Suppressor macrophage treated with lipopolysaccharide for 4 hours (primary cell): ENCODE data around the gene PANK4.

Experiments used
- DNase-seq: peaks from one replicate; pipeline ENCODE4 v3.0.0-alpha.2; 2020

Gene PANK4

GRCh38 chr1:2508751-2509150, 17.6 kb downstream of the PANK4 start:
- DNase-seq = no peak

GRCh38 chr1:2508180-2508579, 18.2 kb downstream of the PANK4 start:
- no peak for DNase-seq

GRCh38 chr1:2507744-2508155, 18.6 kb downstream of the PANK4 start:
- DNase-seq = no peak

- no peak for DNase-seq
Observed at GRCh38 chr1:2506901-2507565, 19.4 kb downstream of the PANK4 start.

GRCh38 chr1:2506007-2506860, 20.2 kb downstream of the PANK4 start:
- no peak for DNase-seq

GRCh38 chr1:2505461-2505994, 20.9 kb downstream of the PANK4 start:
- no peak for DNase-seq

- no peak for DNase-seq
Observed at GRCh38 chr1:2504949-2505272, 21.5 kb downstream of the PANK4 start.

- no peak for DNase-seq
Observed at GRCh38 chr1:2504225-2504948, 22.0 kb downstream of the PANK4 start.

GRCh38 chr1:2503554-2504224, 22.7 kb downstream of the PANK4 start:
- DNase-seq = no peak

GRCh38 chr1:2502661-2503553, 23.5 kb downstream of the PANK4 start:
- no peak for DNase-seq

GRCh38 chr1:2502210-2502609, 24.2 kb downstream of the PANK4 start:
- DNase-seq = no peak

GRCh38 chr1:2501820-2502119, 24.6 kb downstream of the PANK4 start:
- DNase-seq = no peak

- no peak for DNase-seq
Observed at GRCh38 chr1:2501041-2501819, 25.2 kb downstream of the PANK4 start.

GRCh38 chr1:2499986-2500596, 26.3 kb downstream of the PANK4 start:
- DNase-seq = no peak

GRCh38 chr1:2499260-2499659, 27.1 kb downstream of the PANK4 start:
- DNase-seq = no peak

GRCh38 chr1:2498648-2499047, 27.7 kb downstream of the PANK4 start:
- DNase-seq = no peak

- no peak for DNase-seq
Observed at GRCh38 chr1:2497891-2498290, 28.5 kb downstream of the PANK4 start.

- DNase-seq = no peak
Observed at GRCh38 chr1:2496746-2497145, 29.6 kb downstream of the PANK4 start.

GRCh38 chr1:2496087-2496622, 30.2 kb downstream of the PANK4 start:
- no peak for DNase-seq

- DNase-seq = no peak
Observed at GRCh38 chr1:2495546-2495945, 30.9 kb downstream of the PANK4 start.

- DNase-seq = no peak
Observed at GRCh38 chr1:2495026-2495425, 31.4 kb downstream of the PANK4 start.
